T-helper 22 cell (primary cell): Measurements from ENCODE around the gene PCSK6.

ENCODE experiments used
- DNase-seq: peaks from one replicate; pipeline ENCODE4 v3.0.0-alpha.2; 2020; ENCODE audit warnings: low read depth

PCSK6 gene

DNA sequence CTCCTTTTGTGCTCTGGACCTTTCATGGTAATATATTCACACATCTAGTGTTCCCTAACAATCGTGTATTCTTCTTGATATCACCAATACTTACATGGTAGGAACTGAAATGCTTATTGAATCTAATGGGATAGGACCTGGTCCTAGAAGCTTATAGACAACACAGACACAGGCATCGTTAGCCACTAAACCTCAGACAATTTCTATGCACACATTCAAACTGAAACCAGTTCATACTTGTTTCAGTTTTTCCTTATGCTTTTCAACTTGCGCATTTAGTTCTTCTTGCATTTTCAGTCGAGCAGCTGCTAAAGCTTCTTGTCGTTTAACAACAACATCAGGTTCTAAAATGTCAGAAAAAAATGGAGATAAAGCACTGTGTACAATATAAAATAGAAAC lies 214.5 kb downstream of the PCSK6 start:
- DNase-seq: no peak

DNA sequence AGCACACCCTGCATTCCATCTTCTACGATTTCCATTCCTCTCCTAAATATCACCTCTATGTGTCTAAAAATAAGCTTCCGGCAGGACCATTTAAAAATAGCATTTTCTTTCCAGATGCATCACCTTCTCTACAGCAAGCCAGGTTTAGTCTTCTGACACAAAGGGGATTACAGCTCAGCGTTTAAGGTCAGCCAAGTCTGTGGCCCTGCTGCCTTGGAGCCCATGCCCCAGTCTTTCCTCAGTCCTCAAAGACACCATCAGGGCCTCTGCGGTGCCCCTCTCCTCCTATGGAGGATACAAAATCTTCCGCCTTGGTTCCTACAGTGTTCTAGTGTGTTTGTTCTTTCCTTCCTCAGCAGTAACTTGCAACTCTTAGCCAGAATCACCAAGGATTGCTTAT lies 216.0 kb downstream of the PCSK6 start:
- DNase-seq: no peak

DNA sequence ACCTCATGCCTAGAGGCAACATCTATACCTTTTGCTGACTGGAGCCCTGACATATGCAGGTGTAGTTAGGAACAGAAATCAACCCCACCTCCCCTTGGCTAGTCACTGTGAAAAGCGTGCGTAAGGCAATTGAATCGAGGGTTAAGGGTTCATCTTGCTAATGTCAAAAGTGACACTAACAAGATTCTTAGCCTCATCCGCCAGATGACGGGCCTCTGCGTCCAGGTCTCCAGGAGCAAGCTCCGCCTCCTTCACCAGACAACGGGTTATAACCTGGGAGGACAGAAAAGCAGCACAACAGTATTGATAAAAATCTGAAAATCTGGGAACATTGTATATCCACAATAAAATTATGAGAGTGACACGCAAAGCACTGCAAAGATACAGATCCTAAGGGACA lies 216.9 kb downstream of the PCSK6 start:
- no peak for DNase-seq

DNA sequence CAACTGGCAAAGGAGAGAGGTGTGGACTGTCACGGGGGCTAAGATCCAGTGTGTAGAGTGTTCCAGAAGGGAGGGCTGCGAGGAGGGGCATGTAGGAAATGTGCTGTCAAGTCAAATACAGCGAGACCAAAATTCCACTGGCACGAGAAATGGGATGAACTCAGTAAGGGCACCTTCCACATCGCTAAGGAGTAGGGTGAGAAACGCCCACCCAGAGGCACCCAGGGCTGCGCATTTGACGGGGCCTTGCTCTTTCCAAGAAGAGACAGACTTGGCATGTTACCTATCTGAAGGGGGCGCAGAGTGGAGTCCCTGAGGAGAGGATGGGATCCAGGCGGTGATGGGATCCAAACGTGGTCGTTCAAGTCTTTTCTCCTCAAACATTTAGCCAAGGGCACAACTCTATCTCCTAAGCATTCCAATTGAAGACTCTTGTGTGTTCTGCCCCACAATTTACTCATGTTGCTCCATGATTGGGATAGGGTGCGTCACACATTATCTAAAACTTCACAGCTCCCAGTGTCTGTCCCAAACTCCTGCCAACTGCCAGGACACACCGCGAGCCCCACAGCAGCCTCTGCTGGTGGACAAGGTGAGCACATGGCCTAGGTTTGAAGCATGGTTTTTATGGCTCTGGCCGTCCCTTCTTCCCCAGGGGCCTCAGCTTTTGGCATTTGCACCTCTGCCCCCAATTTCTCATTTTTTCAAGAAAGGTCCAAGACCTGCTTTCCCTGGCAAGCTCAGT lies 219.9 kb downstream of the PCSK6 start:
- DNase-seq: no peak

DNA sequence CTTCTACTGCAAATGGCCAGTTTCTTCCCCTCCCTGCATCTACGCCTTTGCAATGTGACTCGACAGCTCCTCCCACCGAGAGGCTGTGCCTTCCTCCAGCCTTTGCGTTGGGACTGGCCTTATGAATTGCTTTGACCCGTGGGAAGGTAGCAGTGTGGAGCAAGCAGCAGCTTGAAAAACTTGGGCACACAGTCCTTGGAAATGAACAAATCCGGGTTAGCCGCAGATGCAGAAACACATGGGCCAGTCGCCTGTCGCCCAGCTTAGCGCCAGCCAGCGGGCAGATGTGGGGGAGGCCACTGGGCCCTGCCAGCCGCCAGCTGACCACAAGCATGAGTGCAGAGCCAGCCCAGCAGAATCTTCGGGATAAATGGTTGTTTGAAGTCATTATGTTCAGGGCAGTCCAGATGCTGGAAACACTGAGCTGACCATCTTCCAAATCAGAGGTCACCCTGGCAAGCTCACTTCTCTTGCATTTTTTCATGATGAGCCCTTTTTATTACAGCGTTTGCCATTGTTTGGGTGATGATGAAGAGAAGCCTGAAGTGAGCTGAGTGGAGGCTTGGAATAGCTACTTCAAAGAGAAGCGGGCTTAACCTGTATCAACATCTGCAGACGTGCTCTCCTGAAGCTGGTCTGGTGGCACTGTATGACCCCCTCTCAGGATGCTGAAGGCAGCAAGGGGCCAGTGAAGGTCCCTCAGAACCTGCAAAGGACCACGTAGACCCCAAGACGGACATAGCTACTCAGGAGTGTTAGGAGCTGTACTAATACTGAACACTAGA lies 222.0 kb downstream of the PCSK6 start:
- DNase-seq: no peak

DNA sequence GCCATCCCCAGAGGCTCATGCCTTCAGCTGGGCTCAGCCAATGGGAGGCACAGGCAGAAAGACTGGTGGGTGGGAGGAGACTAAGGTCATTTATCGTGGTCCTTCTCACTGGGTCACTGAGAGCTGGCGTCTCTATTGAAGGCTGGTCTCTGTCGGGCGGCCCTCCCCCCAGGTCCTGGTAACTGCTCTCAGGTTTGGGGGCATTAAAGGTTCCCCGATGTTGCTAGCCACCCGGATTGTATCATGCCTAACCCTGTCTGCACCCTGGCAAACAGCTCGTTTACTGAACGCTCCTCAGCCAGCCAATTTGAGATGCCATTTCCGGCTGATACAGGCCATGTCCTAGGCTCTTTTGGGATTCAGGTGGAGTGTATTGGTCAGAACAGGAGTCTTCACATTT lies 222.7 kb downstream of the PCSK6 start:
- no peak for DNase-seq

DNA sequence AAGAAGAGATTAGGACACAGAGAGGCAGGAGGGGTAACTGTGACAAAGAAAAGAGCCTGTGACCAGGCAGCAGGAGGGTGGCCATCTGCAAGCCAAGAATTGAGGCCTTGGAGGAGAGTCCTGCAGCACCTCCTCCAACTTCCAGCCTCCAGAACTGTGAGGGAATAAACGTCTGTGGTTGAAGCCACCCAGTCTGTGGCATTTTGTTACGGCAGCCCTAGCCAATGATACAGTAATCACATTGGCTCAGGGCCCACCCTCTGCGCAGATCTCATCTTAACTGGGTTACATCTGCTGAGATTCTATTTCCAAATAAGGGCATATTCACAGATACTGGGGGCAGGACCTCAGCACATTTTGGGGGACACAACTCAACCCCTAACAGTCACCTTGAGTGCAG lies 223.5 kb downstream of the PCSK6 start:
- DNase-seq: no peak

DNA sequence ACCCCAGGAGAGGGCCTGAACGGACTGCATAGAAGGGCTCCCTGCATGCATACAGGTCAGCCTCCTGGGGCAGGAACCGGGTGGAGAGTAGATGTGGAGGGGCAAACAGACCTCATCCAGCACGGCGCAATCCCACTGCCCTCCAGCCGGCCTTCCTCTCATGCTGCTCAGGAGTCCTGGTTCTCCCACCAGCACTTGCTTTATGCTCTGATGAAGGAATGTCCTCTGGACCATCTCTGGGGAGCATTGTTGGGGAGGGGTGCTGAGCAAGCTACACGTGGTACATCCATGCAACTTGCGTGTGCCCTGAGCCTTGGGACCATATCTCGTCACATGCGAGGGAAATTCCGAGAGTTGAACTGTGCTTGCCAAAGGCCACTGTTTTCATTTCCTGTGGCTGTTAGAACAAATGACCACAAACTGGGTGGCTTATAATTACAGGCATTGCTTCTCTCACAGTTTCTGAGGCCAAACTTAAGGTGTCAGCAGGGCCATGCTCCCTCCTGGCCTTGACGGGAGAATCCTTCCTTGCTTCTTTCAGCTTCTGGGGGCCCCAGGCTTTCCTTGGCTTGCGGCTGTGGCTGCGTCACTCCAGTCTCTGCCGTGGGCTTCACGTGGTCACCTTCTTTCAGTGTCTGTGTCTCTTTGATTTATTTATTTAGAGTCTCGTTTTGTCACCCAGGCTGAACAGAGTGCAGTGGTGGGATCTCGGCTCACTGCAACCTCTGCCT lies 224.4 kb downstream of the PCSK6 start:
- no peak for DNase-seq

DNA sequence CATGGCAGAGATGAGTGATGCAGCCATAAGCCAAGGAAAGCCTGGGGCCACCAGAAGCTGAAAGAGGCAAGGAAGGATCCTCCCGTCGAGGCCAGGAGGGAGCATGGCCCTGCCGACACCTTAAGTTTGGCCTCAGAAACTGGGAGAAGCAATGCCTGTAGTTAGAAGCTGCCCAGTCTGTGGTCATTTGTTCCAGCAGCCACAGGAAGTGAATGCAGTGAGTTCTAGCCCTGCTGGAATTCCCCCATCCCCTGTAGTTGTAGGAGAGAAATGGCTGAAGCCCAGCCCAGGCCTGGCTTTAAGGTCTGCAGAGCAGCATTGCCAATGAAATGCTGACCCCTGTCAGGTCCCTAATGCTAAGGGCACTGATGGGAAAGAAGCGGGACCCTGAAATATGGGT lies 225.5 kb downstream of the PCSK6 start:
- DNase-seq: no peak

DNA sequence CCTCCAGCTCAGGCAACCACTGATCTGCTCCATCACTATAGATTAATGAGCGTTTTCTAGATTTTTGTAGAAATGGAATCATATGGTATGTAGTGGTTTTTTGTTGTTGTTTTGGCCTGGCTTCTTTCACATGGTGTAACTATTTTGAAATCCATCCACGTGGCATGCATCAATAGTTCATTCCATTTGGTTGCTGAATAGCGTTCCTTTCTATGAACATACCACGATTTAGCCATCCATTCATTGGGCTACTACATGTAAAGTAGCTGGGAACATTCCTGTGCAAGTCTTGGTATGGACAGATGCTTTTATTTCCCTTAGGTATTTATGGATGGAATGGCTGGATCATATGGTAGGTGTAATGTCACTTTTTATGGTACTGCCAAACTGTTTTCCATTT lies 227.0 kb downstream of the PCSK6 start:
- DNase-seq: no peak

DNA sequence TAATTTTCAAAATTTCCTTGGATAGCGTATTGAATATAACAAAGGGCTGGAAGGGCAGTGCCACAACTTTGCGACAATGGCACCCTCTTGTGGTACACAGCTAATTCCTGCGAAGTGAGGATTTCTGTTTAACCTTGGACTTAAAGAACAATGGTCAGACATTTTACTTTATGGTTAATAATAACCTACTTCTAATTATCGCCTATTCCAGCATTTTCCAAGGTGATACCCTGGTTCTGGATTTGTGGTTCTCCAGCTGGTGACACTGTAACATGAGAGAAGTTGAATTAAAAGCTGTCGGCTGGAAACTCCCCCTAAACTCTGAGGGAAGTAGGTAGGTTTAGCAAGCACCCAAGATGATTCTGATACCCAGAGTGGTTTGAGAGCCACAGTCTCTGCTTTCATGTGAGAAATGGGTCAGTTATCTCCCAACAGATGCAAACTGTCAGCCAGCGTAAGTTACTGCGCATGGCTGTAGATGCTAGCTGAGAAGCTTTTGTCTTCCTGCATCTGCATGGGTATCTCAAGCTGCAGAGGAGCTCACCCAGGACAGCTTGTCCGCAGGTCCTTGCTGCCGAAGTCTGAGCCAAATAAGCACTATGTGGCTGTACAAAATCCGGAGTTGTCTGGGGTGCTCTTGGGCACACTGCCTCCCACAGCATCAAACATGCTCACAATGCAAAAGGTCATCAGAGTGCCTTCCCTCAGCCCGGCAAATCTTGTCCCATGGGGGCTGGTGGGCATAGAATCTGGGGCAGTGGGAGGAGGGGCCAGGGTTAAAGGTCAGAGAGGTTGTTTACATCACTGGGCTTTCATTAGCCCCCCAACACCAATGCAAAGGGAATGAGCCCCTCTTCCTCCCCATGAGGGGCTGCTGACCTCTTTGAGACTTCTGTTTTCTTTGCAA lies 231.0 kb downstream of the PCSK6 start:
- no peak for DNase-seq

DNA sequence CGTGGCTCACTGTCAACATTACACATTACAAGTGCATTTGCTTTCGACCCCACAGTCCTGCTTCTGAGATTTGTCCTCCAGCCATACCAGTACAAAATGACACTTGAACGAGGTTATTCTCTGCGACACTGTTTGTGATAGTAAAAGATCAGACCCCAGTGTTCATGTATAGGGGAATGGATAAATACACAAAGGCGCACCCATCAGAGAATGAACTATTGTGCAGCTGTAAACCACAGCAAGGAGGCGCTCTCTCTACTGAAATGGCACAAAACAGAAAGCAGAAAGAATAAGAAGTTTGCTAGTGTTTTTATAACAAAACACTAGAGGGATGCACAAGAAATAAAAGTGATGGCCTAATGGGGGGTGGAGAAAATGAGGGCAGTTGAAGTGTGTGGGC lies 232.8 kb downstream of the PCSK6 start:
- DNase-seq: no peak

DNA sequence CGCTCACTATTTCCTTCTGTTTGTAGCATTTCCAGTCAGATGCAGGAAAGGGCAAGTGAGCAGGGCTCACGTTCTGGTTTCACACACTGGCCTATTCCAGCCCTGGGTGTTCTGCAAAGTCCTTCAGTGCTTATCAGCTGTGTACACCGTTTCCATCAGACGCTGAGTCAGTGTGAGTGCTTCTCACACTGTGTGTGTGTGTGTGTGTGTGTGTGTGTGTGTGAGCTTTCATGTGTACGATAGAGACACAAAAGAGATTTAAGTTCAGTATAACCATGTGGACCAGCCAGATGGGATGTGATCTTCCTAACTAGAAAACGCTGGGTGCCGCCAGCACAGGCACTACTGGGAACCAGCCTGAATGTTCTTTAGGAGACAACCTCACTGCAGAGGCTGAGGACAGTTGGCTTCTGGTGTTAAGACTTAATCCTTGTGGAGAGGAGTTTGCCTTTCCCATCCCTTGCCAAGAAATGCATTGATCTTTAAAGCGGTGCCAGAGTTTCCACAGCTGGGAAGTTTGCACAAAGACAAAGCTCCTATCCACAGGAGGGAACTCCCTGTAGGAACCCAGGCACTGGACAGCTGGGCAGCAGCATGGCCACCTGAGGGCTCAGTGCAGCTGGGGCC lies 233.8 kb downstream of the PCSK6 start:
- no peak for DNase-seq

DNA sequence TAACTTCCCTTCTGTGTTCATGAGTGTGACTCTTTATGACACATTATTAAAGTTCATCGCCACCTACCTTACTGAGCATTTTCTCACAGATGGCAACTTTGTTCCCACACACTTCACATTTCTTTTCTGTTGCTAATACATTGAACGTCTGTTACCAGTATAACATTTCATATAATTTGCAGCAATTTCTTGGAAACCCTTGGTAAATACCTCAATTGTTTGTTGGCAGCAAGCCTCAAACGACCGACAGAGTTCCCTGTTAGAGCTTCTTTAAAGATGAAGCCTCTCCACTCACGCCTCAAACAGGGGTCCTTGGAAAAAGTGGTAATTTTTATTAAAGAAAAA lies 234.5 kb downstream of the PCSK6 start:
- DNase-seq: no peak

DNA sequence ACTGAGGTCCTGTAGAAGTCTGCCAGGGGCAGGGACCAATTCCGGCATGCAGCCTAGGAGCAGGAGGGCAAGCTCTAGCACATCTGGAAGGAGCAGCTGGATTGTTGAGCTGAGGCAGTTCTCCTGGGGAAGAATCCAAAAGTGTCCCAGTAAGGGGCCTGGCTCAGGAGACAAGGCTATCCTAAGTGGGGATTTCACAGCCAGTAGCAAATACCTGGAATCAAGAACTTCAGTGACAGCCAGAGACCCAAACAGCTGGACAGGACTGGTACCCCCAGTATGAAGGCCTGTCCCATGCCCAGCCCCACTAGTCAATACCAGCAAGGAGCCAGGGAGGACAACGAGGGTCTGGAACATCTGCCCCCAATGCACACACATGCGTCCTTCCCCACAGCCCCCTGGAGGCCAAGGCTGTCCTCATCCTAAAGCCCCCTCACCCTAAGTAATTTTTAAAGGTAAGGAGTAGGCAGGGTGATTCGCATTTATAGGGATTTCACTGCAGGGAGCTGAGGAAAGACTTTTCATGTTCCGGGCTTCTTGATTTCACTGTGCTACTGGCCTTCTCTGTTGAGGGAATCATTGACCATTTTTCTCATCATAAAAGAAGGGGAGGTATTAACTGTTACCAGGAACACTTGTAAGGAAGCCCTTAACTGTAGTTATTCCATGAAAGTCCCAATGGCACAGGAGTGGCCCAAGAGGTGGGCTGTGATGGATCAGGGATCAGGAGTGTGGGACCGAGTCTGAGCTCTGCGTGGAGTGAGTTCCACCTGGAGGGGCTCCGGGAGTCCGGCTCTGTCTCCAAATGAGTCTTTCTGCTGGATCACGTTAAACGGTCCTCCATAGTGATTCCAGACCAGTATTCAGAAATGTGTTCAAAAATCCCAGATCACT lies 235.1 kb downstream of the PCSK6 start:
- DNase-seq: no peak
